ENCODE measurements around the gene MSI2. TPM values are rescaled to one million over a fixed set of nuclear protein-coding genes. Genes with fewer than 3 reads are reported as not detected.

Gene MSI2
- total RNA-seq, 4 donors from 2014 or later: 15.9 to 22.9 (median 17.0) TPM

GRCh38 chr17:57464191-57464864 lies 208.0 kb downstream of the MSI2 start:
- Histone ChIP-seq H3K4me1 (no peaks in the 10 kb centered on the region), H3K27ac (no peak overlapping the region), H3K9me3 (no peaks in the 10 kb centered on the region), H3K4me3 (no peak overlapping the region), H3K27me3 (no peaks in the 10 kb centered on the region), H3K36me3 (no peaks in the 10 kb centered on the region)
- DNase-seq: no peak
- TF ChIP-seq, protein P1, sequence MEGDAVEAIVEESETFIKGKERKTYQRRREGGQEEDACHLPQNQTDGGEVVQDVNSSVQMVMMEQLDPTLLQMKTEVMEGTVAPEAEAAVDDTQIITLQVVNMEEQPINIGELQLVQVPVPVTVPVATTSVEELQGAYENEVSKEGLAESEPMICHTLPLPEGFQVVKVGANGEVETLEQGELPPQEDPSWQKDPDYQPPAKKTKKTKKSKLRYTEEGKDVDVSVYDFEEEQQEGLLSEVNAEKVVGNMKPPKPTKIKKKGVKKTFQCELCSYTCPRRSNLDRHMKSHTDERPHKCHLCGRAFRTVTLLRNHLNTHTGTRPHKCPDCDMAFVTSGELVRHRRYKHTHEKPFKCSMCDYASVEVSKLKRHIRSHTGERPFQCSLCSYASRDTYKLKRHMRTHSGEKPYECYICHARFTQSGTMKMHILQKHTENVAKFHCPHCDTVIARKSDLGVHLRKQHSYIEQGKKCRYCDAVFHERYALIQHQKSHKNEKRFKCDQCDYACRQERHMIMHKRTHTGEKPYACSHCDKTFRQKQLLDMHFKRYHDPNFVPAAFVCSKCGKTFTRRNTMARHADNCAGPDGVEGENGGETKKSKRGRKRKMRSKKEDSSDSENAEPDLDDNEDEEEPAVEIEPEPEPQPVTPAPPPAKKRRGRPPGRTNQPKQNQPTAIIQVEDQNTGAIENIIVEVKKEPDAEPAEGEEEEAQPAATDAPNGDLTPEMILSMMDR (IDR thresholded peaks at IDR 0.05): no peak
- intact Hi-C loops (cut with DNase I): no loop called here
- WGBS, 2 donors: 84 to 95% methylated on average over 11 of the region's 11 CpGs

GRCh38 chr17:57465610-57466009 lies 209.3 kb downstream of the MSI2 start:
- WGBS, 2 donors: 91% methylated on average over 5 of the region's 5 CpGs
- Histone ChIP-seq H3K9me3 (no peaks in the 10 kb centered on the region), H3K4me3 (no peak overlapping the region), H3K4me1 (no peaks in the 10 kb centered on the region), H3K27ac (no peak overlapping the region), H3K27me3 (no peaks in the 10 kb centered on the region), H3K36me3 (no peaks in the 10 kb centered on the region)
- intact Hi-C loops (cut with DNase I): no loop called here
- DNase-seq: no peak
- TF ChIP-seq, protein P1 (IDR thresholded peaks at IDR 0.05): no peak
- TF ChIP-seq POLR2A (IDR thresholded peaks at IDR 0.05): no peak

DNA sequence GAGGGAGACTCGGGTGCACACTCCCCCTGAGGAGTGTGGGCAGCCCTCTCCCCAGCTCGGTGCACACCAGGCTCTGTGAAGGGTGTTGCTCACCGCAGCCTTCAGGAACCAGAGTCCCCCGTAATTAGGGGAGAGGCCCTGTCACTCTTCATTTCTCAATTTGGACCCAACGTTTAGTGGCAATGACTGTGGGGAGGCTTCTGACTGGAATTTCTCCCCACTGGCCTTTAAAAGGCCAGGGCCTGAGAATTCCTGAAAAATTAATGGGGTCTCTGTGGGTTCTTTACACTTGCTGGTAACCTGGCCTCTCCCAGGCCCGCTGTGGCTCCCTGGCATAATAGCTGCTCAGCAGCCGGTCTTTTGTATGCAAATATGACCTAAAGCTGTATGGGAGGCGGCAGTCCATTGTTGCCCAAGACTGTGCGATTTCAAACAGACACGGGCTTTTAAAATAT lies 209.7 kb downstream of the MSI2 start:
- no peaks in the 10 kb centered on the region for H3K4me1 ChIP-seq
- 71 to 89% methylated on average over 8 to 9 of the region's 10 CpGs for WGBS, 2 donors
- no peak overlapping the region for H3K27ac ChIP-seq
- DNase-seq: no peak
- intact Hi-C loops (cut with DNase I): no loop called here
- H3K4me3 ChIP-seq: no peak overlapping the region
- TF ChIP-seq, protein P1 (IDR thresholded peaks at IDR 0.05): no peak
- no peak for TF ChIP-seq POLR2A (IDR thresholded peaks at IDR 0.05)
- H3K9me3 ChIP-seq: no peaks in the 10 kb centered on the region
- no peaks in the 10 kb centered on the region for H3K27me3 ChIP-seq
- no peaks in the 10 kb centered on the region for H3K36me3 ChIP-seq

GRCh38 chr17:57466521-57466920 lies 210.2 kb downstream of the MSI2 start:
- DNase-seq: no peak
- WGBS, 2 donors: 96 to 100% methylated on average over 1 of the region's 1 CpG
- intact Hi-C loops (cut with DNase I): no loop called here
- no peaks in the 10 kb centered on the region for H3K36me3 ChIP-seq
- no peak overlapping the region for H3K4me3 ChIP-seq
- TF ChIP-seq, protein P1 (IDR thresholded peaks at IDR 0.05): no peak
- TF ChIP-seq POLR2A (IDR thresholded peaks at IDR 0.05): no peak
- H3K9me3 ChIP-seq: no peaks in the 10 kb centered on the region
- H3K27ac ChIP-seq: no peak overlapping the region
- no peaks in the 10 kb centered on the region for H3K4me1 ChIP-seq
- H3K27me3 ChIP-seq: no peaks in the 10 kb centered on the region

DNA sequence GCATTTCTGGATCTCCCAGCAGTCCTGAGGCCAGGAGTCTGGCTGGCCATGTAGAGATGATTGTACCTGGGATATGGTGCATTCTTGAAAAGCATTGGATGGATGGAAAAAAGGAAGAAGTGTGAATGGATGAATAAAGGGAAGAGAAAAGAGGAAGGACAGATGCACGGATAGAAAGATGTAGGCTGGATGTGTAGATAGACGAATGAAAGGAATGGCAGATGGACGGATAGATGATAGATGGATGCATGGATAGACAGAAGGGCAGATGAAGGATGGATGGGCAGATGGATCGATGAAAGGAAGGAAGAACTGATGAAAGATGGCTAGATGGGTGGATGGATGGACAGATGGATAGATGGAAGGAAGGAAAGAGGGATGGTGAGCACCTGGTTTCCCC lies 210.9 kb downstream of the MSI2 start:
- Histone ChIP-seq H3K36me3 (no peaks in the 10 kb centered on the region), H3K27me3 (no peaks in the 10 kb centered on the region), H3K4me3 (no peak overlapping the region), H3K4me1 (no peaks in the 10 kb centered on the region), H3K27ac (no peak overlapping the region), H3K9me3 (no peaks in the 10 kb centered on the region)
- DNase-seq: no peak
- TF ChIP-seq, protein P1 (IDR thresholded peaks at IDR 0.05): no peak
- intact Hi-C loops (cut with DNase I): no loop called here
- WGBS, 2 donors: 91 to 96% methylated on average over 4 of the region's 4 CpGs
